Natural killer cell (primary cell): ENCODE results near the gene ZFYVE26. TPM values are rescaled to one million over a fixed set of nuclear protein-coding genes. Genes with fewer than 3 reads are reported as not detected.

Experiments used
- ATAC-seq, 3 donors: fragments of 150-1000 bp in 2 of 3; fragments of 200-7000 bp in 1 of 3; cut with Tn5 transposase; 1 replicate in 1 of 3; 2 replicates in 2 of 3; pipeline ENCODE4 v1.10.0; 2021; ENCODE audit warnings: mild to moderate bottlenecking in 2 of 3, moderate library complexity in 2 of 3
- DNase-seq, 2 donors: peaks; one replicate each; pipeline versions ENCODE4 v3.0.0 to v3.0.0-alpha.2; 2013 to 2021; ENCODE audit warnings: mixed read lengths in 1 of 2
- H3K27ac ChIP-seq: one replicate; pipeline ENCODE4 v1.5.1; 2013; ENCODE audit warnings: mild to moderate bottlenecking, low read length
- H3K27me3 ChIP-seq: one replicate; pipeline ENCODE4 v1.6.1; 2013; ENCODE audit warnings: low read length; ENCODE audit not compliant: control insufficient read depth, insufficient read depth
- H3K36me3 ChIP-seq: one replicate; pipeline ENCODE4 v1.6.1; 2013; ENCODE audit warnings: low read length; ENCODE audit not compliant: control insufficient read depth, insufficient read depth
- H3K4me1 ChIP-seq: one replicate; pipeline ENCODE4 v1.6.1; 2013; ENCODE audit warnings: low read length; ENCODE audit not compliant: control insufficient read depth, insufficient read depth
- H3K4me3 ChIP-seq: one replicate; pipeline ENCODE4 v1.5.1; 2013; ENCODE audit warnings: low read length
- H3K9me3 ChIP-seq: one replicate; pipeline ENCODE4 v1.6.1; 2013; ENCODE audit warnings: low read length; ENCODE audit not compliant: control insufficient read depth, insufficient read depth
- H3K27ac Mint-ChIP-seq, 2 donors: one replicate each; pipeline ENCODE4 v1.8.0; 2022; ENCODE audit warnings: mild to moderate bottlenecking in 2 of 2, mixed read lengths in 2 of 2, moderate library complexity in 1 of 2
- H3K27me3 Mint-ChIP-seq, 2 donors: one replicate each; pipeline ENCODE4 v1.8.0; 2022; ENCODE audit warnings: low read depth in 2 of 2, mixed read lengths in 2 of 2
- H3K36me3 Mint-ChIP-seq: one replicate; pipeline ENCODE4 v1.8.0; 2022; ENCODE audit warnings: mixed read lengths
- H3K4me1 Mint-ChIP-seq, 2 donors: one replicate each; pipeline ENCODE4 v1.8.0; 2022; ENCODE audit warnings: mixed read lengths in 2 of 2
- H3K4me3 Mint-ChIP-seq: one replicate; pipeline ENCODE4 v1.8.0; 2022; ENCODE audit warnings: mild to moderate bottlenecking, moderate library complexity, mixed read lengths
- H3K9me3 Mint-ChIP-seq, 2 donors: one replicate each; pipeline ENCODE4 v1.8.0; 2022; ENCODE audit warnings: mixed read lengths in 2 of 2
- CTCF ChIP-seq: fragments of 200-600 bp; IDR thresholded peaks from one replicate; pipeline ENCODE4 v1.8.0; 2022; ENCODE audit warnings: antibody characterized with exemption
- WGBS: methylation state at CpG from one replicate; pipeline ENCODE4 v1.1.7; 2013; ENCODE audit warnings: missing lambda C conversion rate; ENCODE audit not compliant: insufficient coverage; 5-methylcytosine and 5-hydroxymethylcytosine counted together
- intact Hi-C: fragments of 100-400 bp; cut with micrococcal nuclease; formaldehyde crosslinking; loops from one replicate; pipeline ENCODE4 v1.14.2; 2022
- total RNA-seq, 4 donors: library from RNA; stranded (reverse); fragments of 120-200 nt in 1 of 4; gene quantifications; one replicate each; pipeline versions ENCODE4 v1.2.3 to v1.2.4, GENCODE V29; 2013 to 2022

ZFYVE26 gene
- total RNA-seq, 3 donors from 2014 or later (not counting 1 experiment from before 2014, with no cell fraction given), result 31.0 to 45.9 (median 35.5) TPM

DNA sequence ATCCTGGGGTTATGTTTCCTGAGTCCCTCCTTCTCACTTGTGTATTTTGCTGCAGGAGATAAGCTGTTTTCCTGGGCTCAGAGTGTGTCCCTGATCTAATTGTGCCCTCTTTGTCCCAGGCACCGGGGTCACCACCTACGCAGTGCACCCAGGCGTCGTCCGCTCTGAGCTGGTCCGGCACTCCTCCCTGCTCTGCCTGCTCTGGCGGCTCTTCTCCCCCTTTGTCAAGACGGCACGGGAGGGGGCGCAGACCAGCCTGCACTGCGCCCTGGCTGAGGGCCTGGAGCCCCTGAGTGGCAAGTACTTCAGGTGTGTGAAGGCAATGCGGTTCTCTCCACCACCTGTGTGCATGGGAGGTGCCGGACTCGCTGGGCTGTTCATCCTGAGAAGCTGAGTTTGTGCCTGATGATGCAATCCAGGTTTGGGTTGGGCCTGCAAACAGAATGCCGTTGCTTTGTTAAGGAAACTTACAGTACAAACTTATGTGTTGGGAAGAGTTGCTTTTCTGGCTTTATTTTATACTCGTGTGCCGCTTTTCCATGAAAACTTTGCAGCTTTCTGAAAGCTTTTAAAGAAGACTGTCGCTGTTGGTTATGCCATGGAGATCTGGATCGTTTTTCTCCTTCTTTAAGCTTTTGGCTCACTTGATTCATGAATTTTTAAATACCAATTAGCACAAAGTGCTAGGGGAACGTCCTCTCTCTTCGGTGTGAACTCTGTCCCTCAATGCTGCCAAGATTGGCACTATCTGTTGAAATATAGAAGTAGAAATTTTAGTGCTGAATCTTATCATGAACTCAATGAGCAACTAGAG, 87.1 kb downstream of the ZFYVE26 start:
- no peak for ATAC-seq
- intact Hi-C loops, result no loop called here

DNA sequence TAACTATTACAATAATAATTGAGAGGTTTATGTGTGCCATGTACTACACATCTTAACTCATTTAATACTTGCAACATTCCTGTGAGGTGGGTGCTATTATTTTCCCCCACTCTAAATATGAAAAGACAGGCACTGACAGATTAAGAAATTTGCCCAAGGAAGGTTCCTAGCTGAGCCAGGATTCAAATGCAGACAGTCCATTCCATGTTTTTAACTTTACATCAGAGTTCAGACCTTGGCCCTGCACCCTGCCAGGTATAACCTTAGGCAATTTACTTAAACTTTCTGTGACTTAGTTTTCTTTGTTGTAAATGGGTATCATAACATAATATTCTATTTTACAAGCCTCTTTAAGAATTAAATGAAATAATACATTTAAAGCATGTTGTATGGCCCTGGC, 88.1 kb downstream of the ZFYVE26 start:
- H3K36me3 Mint-ChIP-seq, result no peaks in the 10 kb centered on the region
- H3K36me3 ChIP-seq, result no peaks in the 10 kb centered on the region
- no peak overlapping the region for H3K27ac Mint-ChIP-seq
- no peak for TF ChIP-seq CTCF
- peaks cover 10 to 19% of the 10 kb centered on the region in 2 donors for H3K27me3 Mint-ChIP-seq
- H3K4me1 Mint-ChIP-seq, result no peaks in the 10 kb centered on the region
- H3K4me3 ChIP-seq, result no peak overlapping the region
- H3K27ac ChIP-seq, result no peak overlapping the region
- no peaks in the 10 kb centered on the region for H3K4me1 ChIP-seq
- H3K9me3 ChIP-seq, result no peaks in the 10 kb centered on the region
- ATAC-seq (no peak), DNase-seq (no peak)
- H3K9me3 Mint-ChIP-seq, result no peaks in the 10 kb centered on the region
- no peak overlapping the region for H3K4me3 Mint-ChIP-seq
- H3K27me3 ChIP-seq, result peaks cover 8% of the 10 kb centered on the region
- intact Hi-C loops, result no loop called here

More for the DNA sequence above, 87.1 kb downstream of the ZFYVE26 start:
- no peak overlapping the region for H3K27ac Mint-ChIP-seq
- no peak for TF ChIP-seq CTCF
- Histone ChIP-seq H3K4me3 (no peak overlapping the region), H3K27ac (no peak overlapping the region), H3K36me3 (no peaks in the 10 kb centered on the region), H3K9me3 (no peaks in the 10 kb centered on the region), H3K4me1 (no peaks in the 10 kb centered on the region), H3K27me3 (no peaks in the 10 kb centered on the region)
- no peak overlapping the region for H3K4me3 Mint-ChIP-seq
- H3K4me1 Mint-ChIP-seq, result no peaks in the 10 kb centered on the region
- WGBS, result 89% methylated on average over 21 of the region's 21 CpGs
- peaks cover 7 to 10% of the 10 kb centered on the region in 2 donors for H3K27me3 Mint-ChIP-seq
- H3K9me3 Mint-ChIP-seq, result no peaks in the 10 kb centered on the region
- no peaks in the 10 kb centered on the region for H3K36me3 Mint-ChIP-seq
- no peak for DNase-seq

DNA sequence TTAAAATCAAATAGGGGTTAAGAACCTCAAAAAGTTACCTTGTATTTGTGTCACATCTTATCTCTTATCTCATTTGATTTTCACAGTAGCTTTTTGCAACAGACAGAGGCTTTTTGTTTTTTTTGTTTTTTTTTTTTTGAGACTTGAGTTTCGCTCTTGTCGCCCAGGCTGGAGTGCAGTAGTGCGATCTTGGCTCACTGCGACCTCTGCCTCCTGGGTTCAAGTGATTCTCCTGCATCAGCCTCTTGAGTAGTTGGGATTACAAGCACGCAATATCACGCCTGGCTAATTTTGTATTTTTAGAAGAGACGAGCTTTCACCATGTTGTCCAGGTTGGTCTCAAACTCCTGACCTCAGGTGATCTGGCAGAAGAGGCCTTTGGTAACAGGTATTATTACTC, 89.0 kb downstream of the ZFYVE26 start:
- Histone ChIP-seq H3K4me3 (no peak overlapping the region), H3K36me3 (no peaks in the 10 kb centered on the region), H3K27ac (no peak overlapping the region), H3K9me3 (no peaks in the 10 kb centered on the region), H3K4me1 (no peaks in the 10 kb centered on the region), H3K27me3 (peaks cover 11% of the 10 kb centered on the region)
- Mint-ChIP-seq H3K27me3 (peaks cover 14 to 25% of the 10 kb centered on the region in 2 donors), H3K27ac (no peak overlapping the region), H3K4me3 (no peak overlapping the region), H3K4me1 (peaks cover 5 to 6% of the 10 kb centered on the region in 2 donors), H3K9me3 (no peaks in the 10 kb centered on the region), H3K36me3 (no peaks in the 10 kb centered on the region)
- intact Hi-C loops, result no loop called here
- TF ChIP-seq CTCF, result no peak
- ATAC-seq (no peak), DNase-seq (no peak)
- whole genome bisulfite sequencing, result 95% methylated on average over 7 of the region's 7 CpGs

DNA sequence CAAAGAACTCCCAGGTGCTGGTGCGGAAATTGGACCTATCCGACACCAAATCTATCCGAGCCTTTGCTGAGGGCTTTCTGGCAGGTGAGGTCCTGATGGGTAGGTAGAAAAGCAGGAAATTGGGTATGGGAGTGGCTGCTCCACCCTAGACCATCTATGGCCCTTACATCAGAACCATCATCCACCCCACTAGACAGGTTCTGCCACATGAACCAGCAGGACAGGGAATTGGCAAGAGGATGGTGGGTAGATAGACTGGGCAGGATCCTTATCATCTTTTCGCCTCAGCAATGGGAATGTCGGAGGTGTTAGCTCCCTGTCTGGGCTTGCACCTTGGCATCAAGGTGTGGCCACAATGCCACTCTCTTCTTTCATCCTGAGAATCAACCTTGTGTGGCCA, 91.2 kb downstream of the ZFYVE26 start:
- no peak for TF ChIP-seq CTCF
- Histone ChIP-seq H3K27ac (no peak overlapping the region), H3K27me3 (peaks cover 19% of the 10 kb centered on the region), H3K4me1 (no peaks in the 10 kb centered on the region), H3K9me3 (no peaks in the 10 kb centered on the region), H3K36me3 (no peaks in the 10 kb centered on the region), H3K4me3 (no peak overlapping the region)
- H3K4me3 Mint-ChIP-seq, result no peak overlapping the region
- DNase-seq (no peak), ATAC-seq (no peak)
- WGBS, result 95% methylated on average over 5 of the region's 5 CpGs
- intact Hi-C loops, result no loop called here
- H3K36me3 Mint-ChIP-seq, result no peaks in the 10 kb centered on the region
- H3K27me3 Mint-ChIP-seq, result peaks cover 27 to 43% of the 10 kb centered on the region in 2 donors
- H3K4me1 Mint-ChIP-seq, result peaks cover 6 to 12% of the 10 kb centered on the region in 2 donors
- H3K27ac Mint-ChIP-seq, result no peak overlapping the region
- H3K9me3 Mint-ChIP-seq, result no peaks in the 10 kb centered on the region
